SK-N-SH treated with all-trans-retinoic acid at 6 μM for 48 hours (cell line): Measurements from ENCODE around the gene CAMKK2.
"Not testable (repeated sequence)": the region's sequence is repeated elsewhere in the genome, so short reads cannot be mapped to it uniquely, and the experiment has no call there.

ENCODE experiments used
- ATAC-seq: fragments of 200-7000 bp; cut with Tn5 transposase; 3 replicates; pipeline ENCODE4 v1.9.1; 2020; ENCODE audit warnings: mild to moderate bottlenecking, moderate library complexity
- ARNTL ChIP-seq: fragments of 450-650 bp; formaldehyde crosslinking; IDR thresholded peaks from 2 replicates; pipeline ENCODE4 v1.5.0; 2020; ENCODE audit warnings: low read depth, mild to moderate bottlenecking, moderate library complexity, borderline replicate concordance
- BACH2 ChIP-seq: fragments of 250-450 bp; sonication (Bioruptor Pico); IDR thresholded peaks from 2 replicates; pipeline ENCODE4 v1.9.0; 2021; ENCODE audit warnings: mild to moderate bottlenecking, borderline replicate concordance
- CREB5 ChIP-seq: fragments of 250-450 bp; sonication (Bioruptor Pico); IDR thresholded peaks from 2 replicates; pipeline ENCODE4 v1.5.1; 2020; ENCODE audit warnings: low read depth, mild to moderate bottlenecking, moderate library complexity
- CSDC2 ChIP-seq: fragments of 250-450 bp; sonication (Bioruptor Pico); IDR thresholded peaks from 2 replicates; pipeline ENCODE4 v1.5.0; 2020; ENCODE audit warnings: mild to moderate bottlenecking, moderate library complexity
- CSRNP3 ChIP-seq: fragments of 250-450 bp; sonication (Bioruptor Pico); IDR thresholded peaks from 2 replicates; pipeline ENCODE4 v1.5.1; 2021; ENCODE audit warnings: mild to moderate bottlenecking, moderate library complexity
- ESRRG ChIP-seq: fragments of 250-450 bp; sonication (Bioruptor Pico); IDR thresholded peaks from 2 replicates; pipeline ENCODE4 v1.6.1; 2021; ENCODE audit warnings: mild to moderate bottlenecking
- OSR1 ChIP-seq: fragments of 250-450 bp; sonication (Bioruptor Pico); IDR thresholded peaks from 2 replicates; pipeline ENCODE4 v1.8.0; 2022; ENCODE audit warnings: moderate library complexity, mild to moderate bottlenecking, inconsistent platforms
- PATZ1 ChIP-seq: fragments of 250-450 bp; sonication (Bioruptor Pico); IDR thresholded peaks from 2 replicates; pipeline ENCODE4 v1.8.0; 2020; ENCODE audit warnings: mild to moderate bottlenecking, moderate library complexity, borderline replicate concordance
- POU6F1 ChIP-seq: fragments of 250-450 bp; sonication (Bioruptor Pico); IDR thresholded peaks from 2 replicates; pipeline ENCODE4 v1.8.0; 2021; ENCODE audit warnings: low read depth, mild to moderate bottlenecking, moderate library complexity, borderline replicate concordance
- RARB ChIP-seq: fragments of 250-450 bp; sonication (Bioruptor Pico); IDR thresholded peaks from 2 replicates; pipeline ENCODE4 v1.8.0; 2021; ENCODE audit warnings: mild to moderate bottlenecking, moderate library complexity
- SNAI2 ChIP-seq: fragments of 250-450 bp; sonication (Bioruptor Pico); IDR thresholded peaks from 2 replicates; pipeline ENCODE4 v1.5.0; 2020; ENCODE audit warnings: mild to moderate bottlenecking, moderate library complexity
- TCF4 ChIP-seq: fragments of 250-450 bp; sonication (Bioruptor Pico); IDR thresholded peaks from 2 replicates; pipeline ENCODE4 v1.8.0; 2021; ENCODE audit warnings: mild to moderate bottlenecking, moderate library complexity, borderline replicate concordance
- TOX ChIP-seq: fragments of 250-450 bp; sonication (Bioruptor Pico); IDR thresholded peaks from 2 replicates; pipeline ENCODE4 v1.8.0; 2021; ENCODE audit warnings: mild to moderate bottlenecking, moderate library complexity, borderline replicate concordance
- TSHZ2 ChIP-seq: fragments of 250-450 bp; sonication (Bioruptor Pico); IDR thresholded peaks from 2 replicates; pipeline ENCODE4 v1.5.0; 2020; ENCODE audit warnings: mild to moderate bottlenecking, moderate library complexity
- ZC3H10 ChIP-seq: fragments of 250-450 bp; sonication (Bioruptor Pico); IDR thresholded peaks from 2 replicates; pipeline ENCODE4 v1.5.1; 2021; ENCODE audit warnings: mild to moderate bottlenecking, moderate library complexity
- ZFP3 ChIP-seq: fragments of 250-450 bp; sonication (Bioruptor Pico); IDR thresholded peaks from 2 replicates; pipeline ENCODE4 v1.5.0; 2020; ENCODE audit warnings: mild to moderate bottlenecking, moderate library complexity
- ZFP30 ChIP-seq: fragments of 450-650 bp; formaldehyde crosslinking; IDR thresholded peaks from 2 replicates; pipeline ENCODE4 v1.5.0; 2022; ENCODE audit warnings: mild to moderate bottlenecking, moderate library complexity
- ZNF565 ChIP-seq: fragments of 450-650 bp; formaldehyde crosslinking; conservative IDR thresholded peaks from 2 replicates; pipeline ENCODE4 v1.5.0; 2020; ENCODE audit warnings: low read depth, mild to moderate bottlenecking, moderate library complexity
- ZNF70 ChIP-seq: fragments of 450-650 bp; formaldehyde crosslinking; IDR thresholded peaks from 2 replicates; pipeline ENCODE4 v1.5.0; 2020; ENCODE audit warnings: mild to moderate bottlenecking, moderate library complexity
- ZNF8 ChIP-seq: fragments of 450-650 bp; formaldehyde crosslinking; IDR thresholded peaks from 2 replicates; pipeline ENCODE4 v1.5.0; 2020; ENCODE audit warnings: mild to moderate bottlenecking, moderate library complexity

CAMKK2 gene

GRCh38 chr12:121228919-121229665, 67.4 kb downstream of the CAMKK2 start:
- ATAC-seq: no peak
- TF ChIP-seq TOX (CRISPR knock-in tag) (no peak), ARNTL (CRISPR knock-in tag) (no peak), TCF4 (CRISPR knock-in tag) (no peak), ZFP30 (CRISPR knock-in tag) (no peak)

- no peak for TF ChIP-seq POU6F1 (CRISPR knock-in tag)
- no peak for TF ChIP-seq CSRNP3
- no peak for TF ChIP-seq PATZ1
- TF ChIP-seq ZFP3 (CRISPR knock-in tag): no peak
- no peak for TF ChIP-seq TCF4 (CRISPR knock-in tag)
- no peak for TF ChIP-seq ESRRG (CRISPR knock-in tag)
- no peak for TF ChIP-seq ZNF8
- TF ChIP-seq CREB5 (CRISPR knock-in tag): no peak
- no peak for TF ChIP-seq CSDC2 (CRISPR knock-in tag)
- no peak for TF ChIP-seq ZC3H10
- TF ChIP-seq TOX (CRISPR knock-in tag): no peak
- TF ChIP-seq ZNF70 (CRISPR knock-in tag): no peak
- no peak for TF ChIP-seq ZNF565 (CRISPR knock-in tag)
- no peak for TF ChIP-seq ZFP30 (CRISPR knock-in tag)
- no peak for TF ChIP-seq ARNTL (CRISPR knock-in tag)
- ATAC-seq: no peak
Measured at GRCh38 chr12:121227294-121227693, 69.2 kb downstream of the CAMKK2 start.

GRCh38 chr12:121226871-121227270, 69.6 kb downstream of the CAMKK2 start:
- ATAC-seq: not testable (repeated sequence)

- ATAC-seq: no peak
- TF ChIP-seq TCF4 (CRISPR knock-in tag): no peak
- no peak for TF ChIP-seq ARNTL (CRISPR knock-in tag)
- no peak for TF ChIP-seq TSHZ2 (CRISPR knock-in tag)
- TF ChIP-seq, all 23 proteins: peak for 0
Measured at GRCh38 chr12:121226399-121226798, 70.1 kb downstream of the CAMKK2 start.

- no peak for TF ChIP-seq ZNF8
- no peak for TF ChIP-seq BACH2
- no peak for TF ChIP-seq RARB (CRISPR knock-in tag)
- TF ChIP-seq SNAI2: no peak
- no peak for TF ChIP-seq CSDC2 (CRISPR knock-in tag)
- TF ChIP-seq ZFP30 (CRISPR knock-in tag): no peak
- no peak for TF ChIP-seq TOX (CRISPR knock-in tag)
- no peak for TF ChIP-seq OSR1 (CRISPR knock-in tag)
- no peak for TF ChIP-seq ZC3H10
- no peak for TF ChIP-seq CREB5 (CRISPR knock-in tag)
- TF ChIP-seq, all 23 proteins: peak for 0
- no peak for ATAC-seq
Measured at GRCh38 chr12:121224591-121224990, 71.9 kb downstream of the CAMKK2 start.
